NCI-H2107 (cell line): ENCODE data around the gene VTI1A.
"Not testable (repeated sequence)": the region's sequence is repeated elsewhere in the genome, so short reads cannot be mapped to it uniquely, and the experiment has no call there.

Experiments
- DNase-seq: peaks from one replicate; lab custom pipeline; 2025; lab: John Stamatoyannopoulos, UW

The VTI1A gene

GRCh38 chr10:112454910-112455779 lies 8.1 kb downstream of the VTI1A start:
- DNase-seq, result no peak

DNA sequence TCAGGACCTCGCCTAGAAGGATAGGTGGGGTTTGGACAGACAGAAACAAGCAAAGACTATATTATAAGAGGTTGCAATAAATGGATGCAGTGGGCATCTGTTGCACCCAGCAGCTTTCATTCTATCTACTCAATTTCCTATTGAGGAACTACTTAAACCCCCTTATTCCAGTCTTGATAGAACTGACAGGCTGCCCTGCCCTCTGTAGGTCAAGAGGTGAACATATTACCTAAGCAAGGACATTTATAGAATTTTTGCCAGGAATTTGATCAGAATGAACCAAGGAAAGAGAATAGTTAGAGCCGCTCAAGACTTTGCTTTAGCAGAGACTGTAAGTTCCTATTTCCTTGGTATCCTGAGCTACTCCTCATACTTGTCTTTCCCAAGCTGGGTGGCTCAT lies 9.5 kb downstream of the VTI1A start:
- DNase-seq, result no peak

DNA sequence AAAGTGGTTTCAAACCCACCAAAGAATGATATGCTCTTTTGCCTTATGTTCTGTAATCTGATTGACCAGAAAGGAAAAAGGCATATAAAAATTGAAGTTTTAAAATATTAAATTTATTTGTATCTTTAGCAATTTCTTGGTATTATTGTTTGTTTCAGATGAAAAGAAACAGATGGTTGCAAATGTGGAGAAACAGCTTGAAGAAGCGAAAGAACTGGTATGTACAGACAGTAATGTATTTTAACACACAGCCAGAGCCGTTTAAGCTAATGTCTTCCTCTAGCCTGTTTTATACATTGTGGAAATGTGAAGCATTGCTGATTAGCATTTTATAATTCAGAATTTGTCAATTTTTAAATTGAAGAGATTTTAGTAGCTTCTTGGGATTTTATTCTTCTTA lies 13.4 kb downstream of the VTI1A start:
- DNase-seq, result no peak

DNA sequence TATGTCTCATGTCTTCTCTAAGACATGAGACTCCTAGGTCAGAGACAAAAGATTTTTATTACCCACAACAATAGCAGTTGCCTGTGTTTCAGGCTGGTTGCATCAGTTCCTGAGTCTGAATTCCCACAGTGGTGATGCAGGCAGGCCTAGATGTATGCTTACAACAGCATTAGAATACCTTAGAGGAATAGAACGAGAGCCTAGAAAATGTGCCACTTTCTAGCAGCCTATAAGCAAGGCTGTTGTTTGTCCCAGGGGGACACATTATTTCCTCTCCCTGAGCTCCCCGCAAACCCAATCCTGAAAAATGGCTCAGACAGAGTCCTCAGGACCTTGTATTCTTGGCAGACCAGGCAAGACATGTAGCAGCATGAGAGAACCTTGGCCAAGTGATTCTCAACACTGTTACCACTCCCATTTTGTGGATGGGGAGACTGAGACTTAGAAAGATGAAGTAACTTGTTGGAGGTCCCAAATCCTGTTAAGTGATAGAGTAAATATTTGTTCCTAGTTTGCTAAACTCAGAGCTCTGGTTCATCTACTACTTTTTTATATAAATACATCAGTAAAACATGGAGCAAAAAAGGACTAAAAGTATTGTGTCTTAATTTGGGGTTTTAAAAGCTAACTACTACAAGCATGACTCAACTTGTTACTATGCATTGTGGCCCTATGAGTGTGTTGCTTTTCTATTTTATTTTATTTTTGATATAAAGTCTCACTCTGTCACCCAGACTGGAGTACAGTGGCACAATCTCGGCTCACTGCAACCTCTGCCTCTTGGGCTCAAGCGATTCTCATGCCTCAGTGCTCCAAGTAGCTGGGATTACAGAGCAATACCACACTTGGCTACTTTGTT lies 14.2 kb downstream of the VTI1A start:
- DNase-seq, result no peak

DNA sequence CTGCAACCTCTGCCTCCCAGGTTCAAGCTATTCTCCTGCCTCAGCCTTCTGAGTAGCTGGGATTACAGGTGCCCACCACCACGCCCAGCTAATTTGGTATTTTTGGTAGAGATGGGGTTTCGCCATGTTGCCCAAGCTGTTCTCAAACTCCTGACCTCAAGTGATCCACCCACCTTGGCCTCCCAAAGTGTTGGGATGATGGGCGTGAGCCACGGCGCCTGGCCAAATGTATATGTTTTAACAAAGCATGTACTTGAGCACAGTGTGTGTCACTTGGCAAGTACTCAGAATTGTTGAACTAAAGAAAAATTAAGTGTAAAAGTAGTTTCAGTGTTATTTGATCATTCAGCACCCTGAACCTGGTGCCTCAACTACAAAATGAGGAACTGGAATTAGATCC lies 17.1 kb downstream of the VTI1A start:
- not testable (repeated sequence) for DNase-seq

DNA sequence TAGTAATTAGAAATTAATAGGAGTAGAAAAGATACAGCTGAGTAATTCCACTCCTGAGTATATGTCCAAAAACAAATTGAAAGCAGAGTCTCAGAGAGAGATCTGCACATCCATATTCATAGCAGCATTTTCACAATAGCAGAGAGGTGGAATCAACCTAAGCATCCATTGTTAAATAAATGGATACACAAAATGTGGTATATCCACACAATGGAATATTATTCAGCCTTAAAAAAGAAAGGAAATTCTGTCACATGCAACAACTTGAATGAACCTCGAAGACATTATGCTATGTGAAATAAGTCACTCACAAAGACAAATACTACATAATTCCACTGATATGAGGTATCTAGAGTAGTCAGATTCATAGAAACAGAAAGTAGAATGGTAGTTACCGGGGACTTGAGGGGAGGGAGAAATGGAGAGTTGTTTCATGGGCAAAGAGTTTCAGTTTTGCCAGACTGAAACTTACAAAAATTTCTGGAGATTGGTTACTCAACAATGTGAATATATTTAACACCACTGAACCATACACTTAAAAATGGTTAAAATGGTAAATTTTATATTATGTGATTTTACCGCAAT lies 18.4 kb downstream of the VTI1A start:
- DNase-seq, result no peak

- DNase-seq, result no peak
Measured at GRCh38 chr10:112466802-112467201, 19.8 kb downstream of the VTI1A start.

- no peak for DNase-seq
Measured at GRCh38 chr10:112467541-112468075, 20.6 kb downstream of the VTI1A start.

DNA sequence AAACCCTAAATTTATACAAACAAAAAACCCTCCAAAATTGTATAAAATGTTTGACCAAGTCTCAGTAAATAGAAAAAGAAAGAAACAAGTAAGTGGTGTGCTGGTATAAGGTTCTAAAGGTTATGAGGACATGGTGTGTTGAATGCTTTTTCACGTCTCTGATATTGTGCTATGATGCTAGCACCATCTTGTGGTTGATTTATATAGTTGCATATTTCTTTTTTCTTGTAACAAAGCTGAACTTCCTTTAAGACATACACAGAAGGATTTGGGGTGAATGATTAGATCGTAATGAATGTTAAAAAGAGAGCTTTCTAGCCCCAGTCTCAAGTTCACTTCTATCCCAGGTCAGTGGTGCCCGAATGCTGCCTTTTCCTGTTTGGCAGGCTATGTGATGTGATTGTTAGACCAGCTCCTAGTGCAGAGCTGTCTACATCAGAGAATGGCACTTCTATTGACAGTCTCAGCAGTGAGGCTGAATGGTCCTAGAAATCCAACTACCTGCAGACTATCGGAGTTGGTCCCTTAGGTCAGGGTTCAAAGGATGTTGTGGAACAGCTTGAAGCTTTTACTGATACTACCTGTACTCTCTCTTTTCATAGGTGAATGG lies 25.0 kb downstream of the VTI1A start:
- DNase-seq, result peak; percentile 0

- no peak for DNase-seq
Measured at GRCh38 chr10:112475575-112476218, 28.7 kb downstream of the VTI1A start.

DNA sequence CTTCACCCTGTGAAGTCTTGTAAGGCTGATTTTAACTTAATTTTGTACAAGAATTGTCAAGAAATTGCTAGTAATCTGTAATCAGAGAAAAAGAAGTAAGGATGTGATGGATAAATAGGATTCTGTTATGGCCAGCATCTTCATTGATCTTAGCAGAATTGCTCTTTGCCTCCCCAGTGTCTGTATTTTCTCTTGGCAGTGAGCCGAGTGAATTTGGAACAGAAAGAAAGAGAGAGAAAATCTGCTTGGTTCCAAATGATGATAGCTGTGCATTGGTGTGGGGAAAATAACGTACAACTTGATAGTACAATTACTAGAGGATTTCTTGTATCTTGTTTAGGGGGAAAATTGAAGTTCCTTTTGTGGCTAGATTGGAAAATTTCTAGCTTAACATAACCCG lies 34.6 kb downstream of the VTI1A start:
- DNase-seq, result no peak

DNA sequence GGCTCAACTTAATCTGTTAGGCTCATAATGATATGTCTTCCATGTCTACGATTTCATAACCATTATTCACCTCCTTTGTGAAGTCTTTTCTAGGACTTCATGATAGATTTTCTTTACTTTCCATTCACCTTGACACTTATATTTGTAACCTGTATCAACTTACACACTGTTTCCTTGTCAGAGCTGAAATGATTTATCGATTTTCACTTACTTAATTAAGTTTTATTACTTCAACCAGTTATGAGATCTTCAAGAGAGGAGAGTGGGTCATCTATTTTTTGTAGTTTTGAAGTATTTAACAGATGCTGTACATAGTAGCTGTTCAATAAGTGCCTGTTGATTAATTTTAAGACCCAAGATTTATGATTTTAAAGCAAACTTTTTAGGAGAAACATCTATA lies 37.4 kb downstream of the VTI1A start:
- DNase-seq, result no peak

- no peak for DNase-seq
Measured at GRCh38 chr10:112487964-112488363, 40.9 kb downstream of the VTI1A start.

DNA sequence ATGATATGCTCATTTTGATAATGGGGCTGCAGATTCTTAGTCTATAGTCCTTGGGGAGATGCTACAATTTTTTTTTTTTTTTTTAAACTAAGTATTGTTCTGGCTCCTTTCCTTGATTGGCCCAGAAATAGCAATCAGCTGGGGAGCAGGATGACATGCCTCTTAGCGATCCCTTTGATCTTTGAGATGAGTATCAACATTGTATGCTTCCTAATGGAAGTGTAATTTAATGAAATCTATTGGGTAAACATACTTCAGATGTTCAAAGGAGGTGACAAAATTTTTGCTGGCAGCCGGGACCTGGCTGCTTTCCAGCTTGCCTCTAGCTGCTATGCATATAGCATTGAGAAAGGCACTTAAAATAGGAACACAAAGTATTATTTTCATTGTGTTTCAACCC lies 43.5 kb downstream of the VTI1A start:
- DNase-seq, result peak; percentile 48

DNA sequence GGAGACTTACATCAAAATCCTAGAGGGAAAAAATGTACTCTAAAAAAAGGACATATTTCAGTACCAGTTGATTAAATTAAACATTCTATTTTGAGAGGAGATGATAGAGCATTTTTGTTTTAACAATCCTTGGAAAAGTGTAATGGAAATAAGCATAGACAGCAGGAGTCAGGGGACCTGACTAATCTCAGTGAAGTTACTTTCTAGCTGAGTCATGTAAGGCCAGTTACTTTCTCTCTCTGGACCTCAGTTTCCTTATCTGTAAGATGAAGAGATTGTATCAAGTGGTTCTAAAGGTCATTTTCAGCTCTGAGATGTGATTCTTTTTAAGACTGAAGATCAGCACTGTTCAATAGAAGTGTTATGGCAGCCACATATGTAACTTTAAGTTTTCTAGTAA lies 44.1 kb downstream of the VTI1A start:
- DNase-seq, result no peak

DNA sequence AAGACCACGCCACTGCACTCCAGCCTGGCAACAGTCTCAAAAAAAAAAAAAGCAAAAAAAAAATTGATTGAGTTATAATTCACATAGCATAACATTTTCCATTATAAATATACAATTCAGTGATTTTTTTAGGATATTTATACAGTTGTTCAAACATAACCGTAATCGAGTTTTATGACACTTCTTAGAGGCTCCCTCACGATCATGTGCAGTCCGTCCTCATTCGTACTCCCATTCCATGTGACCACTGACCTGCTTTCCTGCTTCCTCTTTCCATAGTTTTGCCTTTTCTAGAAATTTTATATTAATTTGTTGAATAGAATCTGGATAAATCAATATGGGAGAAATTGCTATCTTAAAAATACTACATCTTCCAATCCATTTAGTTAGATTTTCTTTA lies 45.7 kb downstream of the VTI1A start:
- DNase-seq, result no peak

- no peak for DNase-seq
Measured at GRCh38 chr10:112497347-112497950, 50.4 kb downstream of the VTI1A start.

DNA sequence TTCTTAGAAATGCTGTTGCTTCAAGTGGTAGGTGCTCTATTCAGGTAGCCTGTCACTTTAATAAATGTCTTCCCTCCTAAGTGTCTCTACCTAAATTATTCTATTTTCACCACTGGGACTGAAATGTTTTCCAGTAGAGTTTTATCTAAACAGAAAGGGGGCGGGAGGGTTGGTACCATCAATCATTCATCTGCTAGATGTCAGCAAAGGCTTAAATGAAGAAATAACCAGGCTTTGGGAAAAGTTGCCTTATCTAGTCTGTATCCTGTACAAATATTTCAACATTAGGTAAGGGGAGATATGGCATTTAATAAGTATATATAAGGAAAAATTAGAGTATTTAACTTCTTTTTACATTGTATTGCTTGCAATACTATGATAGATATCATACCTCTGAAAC lies 51.8 kb downstream of the VTI1A start:
- no peak for DNase-seq

DNA sequence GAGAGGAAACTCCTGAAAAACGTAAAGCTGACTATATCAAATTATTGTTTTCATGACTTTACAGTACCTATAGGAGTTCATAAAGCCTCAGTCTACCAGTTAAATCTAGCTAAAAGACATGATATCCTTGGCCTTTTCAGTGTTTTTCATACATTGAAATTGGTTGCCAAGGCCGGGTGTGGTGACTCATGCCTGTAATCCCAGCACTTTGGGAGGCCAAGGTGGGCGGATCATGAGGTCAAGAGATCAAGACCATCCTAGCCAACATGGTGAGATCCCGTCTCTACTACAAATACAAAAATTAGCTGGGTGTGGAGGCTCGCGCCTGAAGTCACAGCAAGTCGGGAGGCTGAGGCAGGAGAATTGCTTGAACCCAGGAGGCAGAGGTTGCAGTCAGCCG lies 53.0 kb downstream of the VTI1A start:
- DNase-seq, result not testable (repeated sequence)

GRCh38 chr10:112502536-112502935 lies 55.5 kb downstream of the VTI1A start:
- no peak for DNase-seq

GRCh38 chr10:112503643-112504042 lies 56.6 kb downstream of the VTI1A start:
- no peak for DNase-seq
